Measurements from ENCODE around the gene MRPL36.

Gene MRPL36

GRCh38 chr5:1832511-1833250 lies 33.0 kb upstream of the MRPL36 start:
- no peak for TF ChIP-seq Cebpa-rat (IDR thresholded peaks at IDR 0.05)
- H3K9ac ChIP-seq: no peak overlapping the region
- H3K4me2 ChIP-seq: peak overlapping the region; percentile 67
- no peaks in the 10 kb centered on the region for H4K20me1 ChIP-seq
- H3K9me3 ChIP-seq: no peaks in the 10 kb centered on the region
- no peaks in the 10 kb centered on the region for H3K36me3 ChIP-seq
- peaks cover 39% of the 10 kb centered on the region for H3K4me1 ChIP-seq
- H3K27me3 ChIP-seq: peaks cover 18% of the 10 kb centered on the region
- no peak overlapping the region for H3K27ac ChIP-seq
- H3K4me3 ChIP-seq: no peak overlapping the region

DNA sequence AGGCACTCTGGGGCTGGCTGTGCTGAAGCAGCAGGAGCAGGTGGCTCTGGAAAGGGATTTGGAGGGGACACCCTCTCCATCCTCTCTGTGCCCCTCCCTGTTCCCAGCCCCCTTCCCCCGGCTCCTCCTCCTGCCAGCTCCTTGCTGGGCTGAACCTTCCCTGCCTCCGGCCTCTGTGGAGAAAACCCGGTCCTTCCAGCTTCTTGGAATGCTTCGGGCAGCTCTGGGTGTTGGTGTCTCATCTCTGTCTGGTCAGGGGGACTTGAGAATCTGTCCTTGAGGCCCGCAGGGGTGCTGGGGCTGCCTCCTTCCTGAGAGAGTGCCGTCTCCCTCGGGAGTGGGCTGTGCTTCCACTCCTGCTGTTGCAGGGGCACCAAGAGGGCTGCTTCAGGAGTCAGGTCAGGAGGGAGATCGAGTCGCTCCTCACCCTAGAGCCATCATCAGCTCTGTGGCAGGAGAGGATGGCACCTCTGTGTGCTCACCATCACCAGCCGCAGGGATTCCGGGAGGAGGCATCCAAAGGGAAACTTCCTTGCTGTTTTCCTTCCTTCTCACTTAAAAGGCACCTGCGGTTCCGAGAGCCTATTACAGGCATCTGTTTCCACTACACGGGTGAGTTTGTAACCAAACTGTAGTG lies 32.2 kb upstream of the MRPL36 start:
- Histone ChIP-seq H3K9ac (0 out of 2 replicates have a peak overlapping the region, but pooled peaks have one; percentile 11), H3K4me1 (peaks cover 36% of the 10 kb centered on the region), H3K27me3 (peaks cover 9% of the 10 kb centered on the region), H4K20me1 (no peaks in the 10 kb centered on the region), H3K9me3 (no peaks in the 10 kb centered on the region), H3K27ac (no peak overlapping the region), H3K4me2 (peak overlapping the region; percentile 67), H3K4me3 (no peak overlapping the region), H3K36me3 (no peaks in the 10 kb centered on the region; the same call in 1 of the 2 replicates)
- TF ChIP-seq Cebpa-rat (IDR thresholded peaks at IDR 0.05): no peak

- no peak overlapping the region for H3K27ac ChIP-seq
- peak overlapping the region; percentile 67 for H3K4me2 ChIP-seq
- peaks cover 3% of the 10 kb centered on the region for H3K27me3 ChIP-seq
- no peak overlapping the region for H3K9ac ChIP-seq
- H3K36me3 ChIP-seq: peaks cover 5% of the 10 kb centered on the region
- H4K20me1 ChIP-seq: no peaks in the 10 kb centered on the region
- no peaks in the 10 kb centered on the region for H3K9me3 ChIP-seq
- H3K4me3 ChIP-seq: no peak overlapping the region
- H3K4me1 ChIP-seq: peaks cover 31% of the 10 kb centered on the region
- no peak for TF ChIP-seq Cebpa-rat (IDR thresholded peaks at IDR 0.05)
These were observed 31.6 kb upstream of the MRPL36 start for GRCh38 chr5:1831257-1831656.

DNA sequence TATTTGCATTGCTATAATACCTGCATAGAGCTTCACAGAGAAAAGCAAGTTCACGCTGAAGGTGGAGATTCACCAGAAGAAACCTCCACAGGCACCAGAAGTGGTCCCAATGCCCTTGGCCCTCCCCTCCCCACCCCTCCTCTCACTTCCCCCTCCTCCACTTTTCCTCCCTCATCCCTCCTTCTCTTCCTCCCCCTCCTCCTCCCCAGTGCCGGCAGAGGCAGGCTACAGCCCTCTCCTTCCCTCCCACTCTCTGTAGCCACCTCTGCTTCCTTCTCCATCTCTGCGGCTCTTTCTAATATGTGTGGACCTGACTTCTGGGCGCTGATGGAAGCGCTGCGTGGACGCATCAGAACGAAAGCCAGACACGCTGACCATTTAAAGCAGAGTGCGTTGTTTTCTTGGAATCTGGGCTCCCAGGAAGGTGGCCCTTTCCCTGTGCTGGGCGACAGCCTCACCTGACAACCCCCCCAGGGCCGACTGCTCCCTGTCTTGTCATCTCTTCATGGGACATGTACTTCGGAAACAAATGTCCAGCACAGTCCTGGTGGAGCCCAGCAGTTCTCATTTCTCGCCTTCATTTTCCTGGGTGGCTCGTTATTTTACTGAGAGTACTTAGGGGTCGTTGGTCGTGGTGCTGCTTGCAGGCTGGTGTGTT lies 31.1 kb upstream of the MRPL36 start:
- H3K27me3 ChIP-seq: no peaks in the 10 kb centered on the region; the same call in 1 of the 2 replicates
- no peaks in the 10 kb centered on the region for H4K20me1 ChIP-seq
- no peak for TF ChIP-seq Cebpa-rat (IDR thresholded peaks at IDR 0.05)
- no peak overlapping the region for H3K4me2 ChIP-seq
- no peak overlapping the region for H3K4me3 ChIP-seq
- H3K27ac ChIP-seq: no peak overlapping the region
- H3K9me3 ChIP-seq: no peaks in the 10 kb centered on the region
- peaks cover 29% of the 10 kb centered on the region for H3K4me1 ChIP-seq
- no peak overlapping the region for H3K9ac ChIP-seq
- H3K36me3 ChIP-seq: peaks cover 11% of the 10 kb centered on the region

DNA sequence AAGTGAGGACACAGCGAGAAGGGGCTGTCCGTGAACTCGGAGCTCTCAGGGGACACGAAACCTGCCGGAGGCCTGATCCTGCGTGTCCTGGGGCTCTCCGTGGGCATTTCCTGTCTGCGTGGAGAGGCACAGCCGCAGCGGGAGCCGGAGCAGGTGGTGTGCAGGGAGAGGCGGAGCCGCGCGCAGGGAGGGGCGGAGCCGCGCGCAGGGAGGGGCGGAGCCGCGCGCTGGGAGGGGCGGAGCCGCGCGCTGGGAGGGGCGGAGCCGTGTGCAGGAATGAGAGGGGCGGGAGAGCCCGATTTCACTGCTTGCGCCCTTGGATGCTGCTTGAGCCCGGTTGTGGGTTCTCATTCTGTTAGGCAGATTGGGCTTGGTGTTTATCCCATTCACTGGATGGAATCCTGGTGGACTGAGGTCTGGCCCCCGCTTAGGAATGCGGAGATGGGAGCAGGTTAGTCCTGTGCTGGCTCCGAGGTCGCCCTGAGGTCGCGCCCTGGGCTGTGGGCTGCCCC lies 28.3 kb upstream of the MRPL36 start:
- Histone ChIP-seq H4K20me1 (no peaks in the 10 kb centered on the region), H3K9ac (no peak overlapping the region), H3K4me3 (no peak overlapping the region), H3K36me3 (peaks cover 38% of the 10 kb centered on the region), H3K27ac (no peak overlapping the region), H3K4me1 (peaks cover 29% of the 10 kb centered on the region), H3K4me2 (0 out of 2 replicates have a peak overlapping the region, but pooled peaks have one; percentile 11), H3K27me3 (no peaks in the 10 kb centered on the region), H3K9me3 (no peaks in the 10 kb centered on the region)
- no peak for TF ChIP-seq Cebpa-rat (IDR thresholded peaks at IDR 0.05)

DNA sequence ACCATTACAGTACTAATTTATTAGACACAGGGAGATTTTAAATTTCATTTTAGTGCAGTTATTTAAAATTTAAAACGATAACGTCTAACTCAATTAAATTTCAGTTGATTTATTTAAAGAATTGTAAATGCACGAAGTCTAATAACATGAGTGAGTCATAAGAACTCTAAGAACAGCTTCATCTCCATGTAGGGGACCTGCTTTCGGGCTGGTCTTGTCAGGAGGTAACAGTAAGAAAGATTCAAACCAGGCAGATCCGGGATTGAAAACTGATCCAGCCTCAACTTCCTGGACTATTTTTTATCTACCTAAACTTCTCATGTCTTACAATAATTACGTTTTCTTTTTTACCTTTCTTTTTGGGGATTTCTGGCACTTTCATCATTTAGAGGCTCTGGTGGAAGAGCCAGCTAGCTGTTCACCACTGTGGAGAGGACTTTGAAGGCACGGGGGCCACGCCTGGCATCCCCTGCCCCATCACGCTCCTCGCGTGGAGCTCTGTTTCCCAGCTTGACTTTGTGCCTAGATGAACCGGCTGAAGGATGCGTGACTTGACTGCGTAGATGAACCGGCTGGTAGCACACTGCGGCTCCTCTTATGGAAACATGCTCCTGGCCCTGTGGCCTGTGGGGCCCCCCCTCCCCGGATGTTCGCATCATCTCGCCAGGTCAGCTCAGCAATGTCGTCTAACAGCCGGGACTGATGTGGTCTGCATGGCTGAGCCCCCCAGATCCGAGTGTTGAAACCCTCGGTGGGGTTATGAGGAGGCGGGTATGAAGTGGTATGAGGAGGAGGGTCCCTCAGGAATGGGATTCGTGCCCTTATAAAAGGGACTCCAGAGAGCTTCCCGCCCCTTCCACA lies 27.6 kb upstream of the MRPL36 start:
- no peak for TF ChIP-seq Cebpa-rat (IDR thresholded peaks at IDR 0.05)
- no peak overlapping the region for H3K4me3 ChIP-seq
- peaks cover 44% of the 10 kb centered on the region for H3K36me3 ChIP-seq
- no peaks in the 10 kb centered on the region for H3K27me3 ChIP-seq
- 0 out of 2 replicates have a peak overlapping the region, but pooled peaks have one; percentile 11 for H3K4me2 ChIP-seq
- H4K20me1 ChIP-seq: no peaks in the 10 kb centered on the region
- no peaks in the 10 kb centered on the region for H3K9me3 ChIP-seq
- H3K9ac ChIP-seq: no peak overlapping the region
- H3K27ac ChIP-seq: no peak overlapping the region
- H3K4me1 ChIP-seq: peaks cover 23% of the 10 kb centered on the region

DNA sequence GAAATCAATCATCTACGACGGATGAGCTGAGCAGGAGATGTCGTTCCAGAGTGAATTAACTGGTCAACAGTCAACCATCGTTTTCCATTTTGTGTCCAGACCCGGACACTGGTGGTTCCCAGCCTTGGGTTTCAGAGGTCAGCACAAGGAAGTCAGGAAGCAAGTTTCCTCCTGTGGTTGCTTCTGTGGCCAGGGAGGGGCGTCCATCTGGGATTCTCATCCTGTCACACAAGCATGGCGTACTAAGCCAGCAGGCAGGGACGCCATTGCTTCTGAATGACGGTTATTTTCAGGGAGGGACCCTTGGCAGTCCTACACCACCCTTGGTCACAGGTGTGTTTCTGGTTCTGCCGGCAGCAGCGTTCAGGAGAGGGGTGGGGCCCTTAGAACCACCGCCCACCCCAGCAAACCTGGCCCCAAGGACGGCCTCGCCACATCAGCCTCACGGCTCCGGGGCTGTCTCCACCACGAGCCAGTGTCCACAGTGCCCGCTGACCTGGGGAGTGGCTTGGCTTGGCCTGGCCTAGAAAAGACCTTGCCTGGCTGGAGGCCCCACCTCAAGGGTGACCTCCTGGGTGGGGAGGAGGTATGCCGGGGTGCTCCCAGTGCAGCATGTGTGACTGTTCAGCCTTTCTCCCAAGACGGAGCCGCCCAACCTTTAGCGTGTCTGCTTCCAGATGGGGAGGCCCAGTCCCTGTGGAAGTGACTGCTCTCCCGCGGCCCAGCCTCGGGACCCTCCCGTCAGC lies 26.8 kb upstream of the MRPL36 start:
- H3K27me3 ChIP-seq: no peaks in the 10 kb centered on the region
- H4K20me1 ChIP-seq: peaks cover 8% of the 10 kb centered on the region; the same call in 1 of the 2 replicates
- TF ChIP-seq Cebpa-rat (IDR thresholded peaks at IDR 0.05): no peak
- no peak overlapping the region for H3K27ac ChIP-seq
- no peak overlapping the region for H3K4me3 ChIP-seq
- H3K36me3 ChIP-seq: peaks cover 52% of the 10 kb centered on the region
- H3K9me3 ChIP-seq: no peaks in the 10 kb centered on the region
- peaks cover 14% of the 10 kb centered on the region for H3K4me1 ChIP-seq
- H3K9ac ChIP-seq: no peak overlapping the region
- H3K4me2 ChIP-seq: no peak overlapping the region

DNA sequence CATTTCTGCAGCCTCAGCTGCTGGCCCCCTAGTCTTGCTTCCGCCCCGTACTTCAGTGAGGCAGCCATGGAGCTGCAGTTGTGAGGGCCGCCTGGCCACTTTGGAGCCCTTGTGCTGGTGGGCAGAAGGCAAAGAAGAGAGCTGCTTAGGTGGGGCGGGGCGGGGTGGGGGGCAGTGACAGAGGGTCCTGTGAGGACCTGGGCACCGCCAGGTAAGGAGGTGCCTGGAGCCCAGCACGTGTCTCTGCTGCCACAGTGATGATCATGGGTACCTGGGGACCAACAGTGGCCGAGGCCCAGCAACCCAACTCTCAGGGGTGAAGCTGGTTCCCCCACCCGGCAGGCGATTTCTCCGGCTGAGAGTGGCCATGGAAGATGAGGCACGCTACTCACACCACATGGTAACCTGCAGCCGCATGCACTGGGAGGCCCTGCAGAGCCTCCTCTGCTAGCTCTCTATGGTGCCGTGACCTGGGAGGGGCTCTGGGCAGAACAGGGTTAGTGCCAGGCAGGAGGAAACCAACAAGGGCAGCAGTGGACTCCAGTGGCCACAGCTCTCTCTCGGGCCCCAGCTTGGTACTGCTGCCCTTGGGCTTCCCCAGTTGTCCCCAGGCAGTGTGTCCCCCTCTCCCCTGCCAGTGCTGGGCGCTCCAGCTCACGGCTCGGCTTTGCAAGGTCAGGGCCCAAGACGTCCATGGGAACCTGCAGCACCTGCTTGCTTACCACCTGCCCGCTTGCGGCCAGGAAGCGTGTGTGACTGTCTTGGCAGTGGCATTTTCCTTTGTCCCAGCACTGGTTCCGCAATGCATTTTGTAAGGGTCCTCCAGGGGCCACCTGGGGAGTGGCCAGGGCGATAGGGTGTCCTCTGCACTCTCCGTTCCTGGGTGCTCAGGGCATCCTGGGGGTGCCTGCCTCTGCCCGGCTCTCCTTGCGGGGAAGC lies 25.5 kb upstream of the MRPL36 start:
- TF ChIP-seq Cebpa-rat (IDR thresholded peaks at IDR 0.05): no peak
- 0 out of 2 replicates have a peak, but pooled peaks cover 7% of the 10 kb centered on the region for H3K4me1 ChIP-seq
- no peaks in the 10 kb centered on the region for H3K9me3 ChIP-seq
- no peak overlapping the region for H3K9ac ChIP-seq
- H3K27ac ChIP-seq: no peak overlapping the region
- H3K27me3 ChIP-seq: no peaks in the 10 kb centered on the region
- H3K4me2 ChIP-seq: no peak overlapping the region
- H4K20me1 ChIP-seq: peaks cover 19% of the 10 kb centered on the region; the same call in 1 of the 2 replicates
- H3K4me3 ChIP-seq: no peak overlapping the region
- H3K36me3 ChIP-seq: peaks cover 65% of the 10 kb centered on the region

All from BLaER1 (cell line).